GM21786 (cell line): Measurements from ENCODE around the gene BRD8.
"Not testable (repeated sequence)": the region's sequence is repeated elsewhere in the genome, so short reads cannot be mapped to it uniquely, and the experiment has no call there.

Source experiments
- ATAC-seq: cut with Tn5 transposase; IDR thresholded peaks from one replicate; pipeline ENCODE4 v1.9.1; 2021; ENCODE audit not compliant: unreplicated experiment

The BRD8 gene, protein sequence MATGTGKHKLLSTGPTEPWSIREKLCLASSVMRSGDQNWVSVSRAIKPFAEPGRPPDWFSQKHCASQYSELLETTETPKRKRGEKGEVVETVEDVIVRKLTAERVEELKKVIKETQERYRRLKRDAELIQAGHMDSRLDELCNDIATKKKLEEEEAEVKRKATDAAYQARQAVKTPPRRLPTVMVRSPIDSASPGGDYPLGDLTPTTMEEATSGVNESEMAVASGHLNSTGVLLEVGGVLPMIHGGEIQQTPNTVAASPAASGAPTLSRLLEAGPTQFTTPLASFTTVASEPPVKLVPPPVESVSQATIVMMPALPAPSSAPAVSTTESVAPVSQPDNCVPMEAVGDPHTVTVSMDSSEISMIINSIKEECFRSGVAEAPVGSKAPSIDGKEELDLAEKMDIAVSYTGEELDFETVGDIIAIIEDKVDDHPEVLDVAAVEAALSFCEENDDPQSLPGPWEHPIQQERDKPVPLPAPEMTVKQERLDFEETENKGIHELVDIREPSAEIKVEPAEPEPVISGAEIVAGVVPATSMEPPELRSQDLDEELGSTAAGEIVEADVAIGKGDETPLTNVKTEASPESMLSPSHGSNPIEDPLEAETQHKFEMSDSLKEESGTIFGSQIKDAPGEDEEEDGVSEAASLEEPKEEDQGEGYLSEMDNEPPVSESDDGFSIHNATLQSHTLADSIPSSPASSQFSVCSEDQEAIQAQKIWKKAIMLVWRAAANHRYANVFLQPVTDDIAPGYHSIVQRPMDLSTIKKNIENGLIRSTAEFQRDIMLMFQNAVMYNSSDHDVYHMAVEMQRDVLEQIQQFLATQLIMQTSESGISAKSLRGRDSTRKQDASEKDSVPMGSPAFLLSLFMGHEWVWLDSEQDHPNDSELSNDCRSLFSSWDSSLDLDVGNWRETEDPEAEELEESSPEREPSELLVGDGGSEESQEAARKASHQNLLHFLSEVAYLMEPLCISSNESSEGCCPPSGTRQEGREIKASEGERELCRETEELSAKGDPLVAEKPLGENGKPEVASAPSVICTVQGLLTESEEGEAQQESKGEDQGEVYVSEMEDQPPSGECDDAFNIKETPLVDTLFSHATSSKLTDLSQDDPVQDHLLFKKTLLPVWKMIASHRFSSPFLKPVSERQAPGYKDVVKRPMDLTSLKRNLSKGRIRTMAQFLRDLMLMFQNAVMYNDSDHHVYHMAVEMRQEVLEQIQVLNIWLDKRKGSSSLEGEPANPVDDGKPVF

GRCh38 chr5:138178516-138179276 is at the start of gene BRD8, which contains the start of gene KIF20A:
TSS of gene BRD8 (minus strand) at chr5:138178630. CDS start at chr5:138178614, 16 bp downstream.
TSS of gene KIF20A (plus strand) at chr5:138179112. CDS start at chr5:138179681, 569 bp downstream.
- ATAC-seq, result peak; percentile 84

DNA sequence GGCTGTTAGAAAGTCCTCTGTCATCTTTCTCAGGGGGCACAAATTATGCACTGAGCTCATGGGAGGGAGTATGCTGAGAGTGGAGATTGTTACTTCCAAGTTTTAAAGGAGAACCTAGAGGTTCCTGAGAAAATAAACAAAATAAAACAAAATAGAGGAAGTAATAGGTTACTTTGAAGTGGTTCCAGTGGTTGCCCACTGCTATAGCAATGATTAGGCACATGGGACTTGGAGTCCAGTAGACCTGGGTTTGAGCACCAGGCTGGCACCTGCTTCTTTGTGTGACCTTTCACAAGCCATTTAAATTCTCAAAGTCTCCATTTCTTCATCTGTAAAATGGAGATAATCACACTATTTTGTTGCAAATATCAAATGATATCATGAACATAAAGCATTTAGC is 48.5 kb upstream of the BRD8 start:
- ATAC-seq, result no peak

DNA sequence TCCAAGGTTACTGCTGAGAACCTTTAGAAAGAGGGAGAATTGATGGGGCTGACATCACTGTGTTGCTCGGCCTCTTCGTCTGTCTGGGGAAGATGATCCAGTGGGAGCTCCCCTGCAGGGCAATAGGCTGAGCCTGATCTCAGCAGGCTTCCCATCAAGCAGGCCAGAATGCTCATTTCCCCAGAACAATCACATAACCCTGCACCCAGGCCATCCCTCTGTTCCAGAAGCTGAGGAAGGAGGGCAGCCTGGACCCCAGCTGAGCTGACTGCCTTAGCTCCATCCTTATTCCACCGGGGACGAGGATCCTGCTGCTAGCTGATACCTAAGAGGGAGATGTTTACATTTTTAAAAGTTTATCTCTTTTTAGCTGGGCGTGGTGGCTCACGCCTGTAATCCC is 46.3 kb upstream of the BRD8 start:
- ATAC-seq, result no peak

DNA sequence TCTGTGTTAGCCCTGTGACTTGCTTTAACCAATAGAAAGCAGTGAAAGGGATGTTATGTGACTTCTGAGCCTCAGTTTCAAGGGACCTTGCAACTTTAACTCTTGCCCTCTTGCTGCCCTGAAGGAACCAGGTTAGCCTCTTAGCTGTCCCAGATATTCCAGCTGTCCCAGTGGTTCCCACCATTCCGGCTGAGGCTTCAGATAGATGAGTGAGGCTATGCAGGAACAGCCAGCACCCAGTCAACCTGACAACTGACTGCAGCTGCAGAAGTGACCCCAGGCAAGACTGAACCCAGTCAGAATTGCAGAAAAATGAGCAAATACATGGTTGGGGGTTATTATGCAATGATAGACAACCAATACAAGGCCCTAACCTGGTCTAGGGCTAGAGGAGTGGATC is 45.1 kb upstream of the BRD8 start:
- ATAC-seq, result no peak

DNA sequence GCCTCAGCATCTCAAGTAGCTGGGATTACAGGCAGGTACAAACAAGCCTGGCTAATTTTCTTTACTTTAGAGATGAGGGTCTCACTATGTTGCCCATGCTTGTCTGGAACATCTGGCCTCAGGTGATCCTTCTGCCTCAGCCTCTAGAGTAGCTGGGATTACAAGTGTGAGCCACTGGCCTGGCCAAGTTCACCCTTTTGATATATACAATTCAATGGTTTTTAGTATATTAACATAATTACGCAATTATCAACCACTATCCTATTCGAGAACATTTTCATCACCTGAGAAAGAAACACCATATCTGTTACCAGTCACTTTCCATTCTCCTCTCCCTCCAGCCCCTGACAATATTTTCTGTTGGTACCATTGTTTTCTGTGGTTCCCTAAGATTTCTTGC is 38.4 kb upstream of the BRD8 start:
- ATAC-seq, result no peak

GRCh38 chr5:138213161-138214029 is 35.0 kb upstream of the BRD8 start, which contains the start of gene CDC23:
TSS of gene CDC23 (minus strand) at chr5:138213323. CDS start at chr5:138213312, 11 bp downstream.
- ATAC-seq, result peak; percentile 98

GRCh38 chr5:138212828-138213160 is 34.4 kb upstream of the BRD8 start:
- ATAC-seq, result no peak

DNA sequence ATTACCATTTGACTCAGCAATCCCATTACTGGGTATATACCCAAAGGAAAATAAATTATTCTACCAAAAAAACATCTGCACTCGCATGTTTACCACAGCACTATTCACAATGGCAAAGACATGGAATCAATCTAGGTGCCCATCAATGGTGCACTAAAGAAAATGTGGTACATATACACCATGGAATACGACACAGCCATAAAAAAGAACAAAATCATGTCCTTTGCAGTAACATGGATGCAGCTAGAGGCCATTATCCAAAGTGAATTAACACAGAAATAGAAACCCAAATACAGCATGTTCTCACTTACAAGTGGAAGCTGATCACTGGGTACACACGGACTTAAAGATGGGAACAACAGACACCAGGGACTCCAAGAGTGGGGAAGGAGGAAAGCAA is 32.6 kb upstream of the BRD8 start:
- no peak for ATAC-seq

GRCh38 chr5:138193859-138194258 is 15.4 kb upstream of the BRD8 start:
- not testable (repeated sequence) for ATAC-seq

- ATAC-seq, result no peak
These were observed 14.4 kb upstream of the BRD8 start for GRCh38 chr5:138192826-138193225.

- no peak for ATAC-seq
These were observed 10.2 kb upstream of the BRD8 start for GRCh38 chr5:138188626-138189025.

DNA sequence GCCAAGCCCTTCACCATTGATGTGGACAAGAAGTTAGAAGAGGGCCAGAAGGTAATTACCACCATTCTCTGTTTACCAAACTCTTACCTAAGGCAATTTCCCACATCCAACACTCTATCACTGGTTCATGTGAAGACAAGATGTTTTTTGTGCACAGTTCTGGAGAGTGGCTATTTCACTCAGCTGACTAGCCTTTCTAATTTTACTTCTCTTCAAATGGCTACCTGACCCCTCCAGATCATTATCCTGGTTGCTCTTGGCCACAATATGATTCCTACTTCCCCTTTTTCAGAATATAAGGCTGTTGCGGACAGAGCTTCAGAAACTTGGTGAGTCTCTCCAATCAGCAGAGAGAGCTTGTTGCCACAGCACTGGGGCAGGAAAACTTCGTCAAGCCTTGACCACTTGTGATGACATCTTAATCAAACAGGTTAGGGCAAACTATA is 7.6 kb upstream of the BRD8 start:
- ATAC-seq, result no peak

GRCh38 chr5:138182808-138183207 is 4.4 kb upstream of the BRD8 start:
- ATAC-seq, result no peak

GRCh38 chr5:138180841-138181240 is 2.4 kb upstream of the BRD8 start:
- no peak for ATAC-seq

- ATAC-seq, result no peak
These were observed 1.9 kb upstream of the BRD8 start for GRCh38 chr5:138180183-138180782.

GRCh38 chr5:138179277-138179857 is 937 bp upstream of the BRD8 start:
- no peak for ATAC-seq

DNA sequence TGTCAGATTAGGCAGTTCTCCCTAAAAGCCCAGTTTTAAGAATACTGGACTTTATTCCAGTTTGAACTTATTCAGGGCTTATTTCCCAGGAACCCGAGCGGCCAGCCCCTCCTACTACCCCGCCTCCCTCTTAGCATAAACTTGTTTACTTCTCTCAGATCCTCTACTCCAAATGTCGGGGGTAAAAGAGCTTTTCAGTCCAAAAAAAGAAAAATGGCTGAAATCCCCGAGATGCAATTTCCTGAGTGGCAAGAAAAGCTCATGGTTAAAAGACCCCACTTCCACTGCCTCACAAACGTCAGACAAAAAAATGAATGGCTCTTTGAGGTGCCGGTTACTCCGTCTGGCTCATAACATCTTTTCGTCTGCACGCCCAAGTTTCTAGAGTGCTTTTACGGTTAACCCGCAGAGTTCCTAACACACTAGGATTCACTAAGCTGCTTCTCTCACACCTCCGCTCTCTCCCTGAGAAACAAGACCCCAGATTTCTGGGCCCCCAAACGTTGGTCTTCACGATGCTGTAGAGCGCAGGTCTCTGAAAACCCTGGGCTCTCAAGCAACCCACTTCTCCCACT is 402 bp downstream of the BRD8 start:
- no peak for ATAC-seq

GRCh38 chr5:138170299-138170698 is 8.1 kb downstream of the BRD8 start:
- ATAC-seq, result no peak
